Measurements from ENCODE around the gene TNS2. TPM values are rescaled to one million over a fixed set of nuclear protein-coding genes. Genes with fewer than 3 reads are reported as not detected.

Gene TNS2
- polyA plus RNA-seq, 1 of the 3 experiments (the other 2 are of a cell fraction): 50.0 TPM

- TF ChIP-seq ZBTB33 (IDR thresholded peaks at IDR 0.05; ENCODE audit: borderline replicate concordance, low read depth) (no peak), EP300 (IDR thresholded peaks at IDR 0.05; ENCODE audit: borderline replicate concordance in 1 of 2, low read depth in 1 of 2, low read length in 1 of 2) (no peak), TCF12 (IDR thresholded peaks at IDR 0.05) (no peak), USF1 (IDR thresholded peaks at IDR 0.05; ENCODE audit: borderline replicate concordance, low read depth) (no peak), POLR2AphosphoS5 (IDR thresholded peaks at IDR 0.05; ENCODE audit: low read depth, low read length) (no peak), NFIC (IDR thresholded peaks at IDR 0.05; ENCODE audit: borderline replicate concordance) (no peak), ELF1 (IDR thresholded peaks at IDR 0.05) (no peak), RFX5 (IDR thresholded peaks at IDR 0.05; ENCODE audit: low read length) (no peak)
- Histone ChIP-seq H3K79me2 (ENCODE audit: insufficient read depth) (no peaks in the 10 kb centered on the region), H3K27ac (ENCODE audit: low read depth in 2 of 2, low read length in 1 of 2) (peak overlapping the region in 1 of 2 experiments; percentile 66; a peak in 1 of 4 replicates), H3K4me1 (ENCODE audit: control insufficient read depth in 1 of 2, insufficient read depth in 2 of 2, low read depth in 1 of 2, low read length in 1 of 2) (peaks cover 17 to 22% of the 10 kb centered on the region in 2 experiments; a peak in 3 of 4 replicates), H3K4me3 (ENCODE audit: low read depth in 2 of 2, low read length in 1 of 2) (no peak overlapping the region), H3K27me3 (ENCODE audit: insufficient read depth) (no peaks in the 10 kb centered on the region), H4K20me1 (ENCODE audit: insufficient read depth) (no peaks in the 10 kb centered on the region), H3K9me3 (no peaks in the 10 kb centered on the region), H3F3A (replicated peaks; ENCODE audit: insufficient read depth) (peaks cover 36% of the 10 kb centered on the region), H3K9ac (no peak overlapping the region), H3K9me2 (no peaks in the 10 kb centered on the region), H3K36me3 (replicated peaks in 1 of 2; ENCODE audit: control insufficient read depth in 1 of 2, insufficient read depth in 2 of 2, low read length in 1 of 2) (peaks cover 16 to 38% of the 10 kb centered on the region in 2 experiments), H2AFZ (ENCODE audit: low read depth) (no peak overlapping the region), H3K4me2 (no peak overlapping the region)
- POLR2A ChIA-PET: interaction anchor here (1.0 kb wide), 1 partner anchor 16 kb away, joined by 3 read pairs; the partner anchor contains the start of gene SPRYD3
- DNase-seq: peak; percentile 6
- CTCF ChIA-PET: interaction anchor here (0.8 to 14.5 kb wide), 7 partner anchors 10 to 226 kb away, joined by 3 to 385 read pairs (median 96); partner anchors contain the start of genes IGFBP6, SOAT2, SPRYD3 and TNS2
- WGBS (ENCODE audit: low lambda C conversion rate): 93% methylated on average over 13 of the region's 14 CpGs
Measured at GRCh38 chr12:53062977-53063707, 13.3 kb downstream of the TNS2 start.

- H3K9me2 ChIP-seq: no peaks in the 10 kb centered on the region
- no peak overlapping the region for H3K4me3 ChIP-seq (ENCODE audit: low read depth in 2 of 2, low read length in 1 of 2)
- peak; percentile 24; the same call in 1 of the 2 replicates for TF ChIP-seq TCF12 (IDR thresholded peaks at IDR 0.05)
- TF ChIP-seq ELF1 (IDR thresholded peaks at IDR 0.05): no peak
- no peak overlapping the region for H3K4me2 ChIP-seq
- H3K4me1 ChIP-seq (ENCODE audit: control insufficient read depth in 1 of 2, insufficient read depth in 2 of 2, low read depth in 1 of 2, low read length in 1 of 2): peaks cover 17 to 22% of the 10 kb centered on the region in 2 experiments; a peak in 3 of 4 replicates
- peaks cover 16 to 38% of the 10 kb centered on the region in 2 experiments for H3K36me3 ChIP-seq (replicated peaks in 1 of 2; ENCODE audit: control insufficient read depth in 1 of 2, insufficient read depth in 2 of 2, low read length in 1 of 2)
- H3K9ac ChIP-seq: no peak overlapping the region
- H2AFZ ChIP-seq (ENCODE audit: low read depth): no peak overlapping the region
- H4K20me1 ChIP-seq (ENCODE audit: insufficient read depth): no peaks in the 10 kb centered on the region
- no peaks in the 10 kb centered on the region for H3K79me2 ChIP-seq (ENCODE audit: insufficient read depth)
- H3K27me3 ChIP-seq (ENCODE audit: insufficient read depth): no peaks in the 10 kb centered on the region
- ChIA-PET POLR2A (interaction anchor here (0.8 to 1.0 kb wide), 2 partner anchors 15 to 35 kb away, joined by 3 read pairs; partner anchors contain the start of gene SPRYD3), CTCF (interaction anchor here (0.8 to 14.5 kb wide), 8 partner anchors 9 to 150 kb away, joined by 3 to 385 read pairs (median 70); partner anchors contain the start of genes IGFBP6, SOAT2, SPRYD3 and TNS2)
- no peaks in the 10 kb centered on the region for H3K9me3 ChIP-seq
- no peak for DNase-seq
- 68% methylated on average over 10 of the region's 13 CpGs for WGBS (ENCODE audit: low lambda C conversion rate)
- H3K27ac ChIP-seq (ENCODE audit: low read depth in 2 of 2, low read length in 1 of 2): peak overlapping the region in 1 of 2 experiments; percentile 66; a peak in 2 of 4 replicates
- H3F3A ChIP-seq (replicated peaks; ENCODE audit: insufficient read depth): peaks cover 36% of the 10 kb centered on the region
Measured at GRCh38 chr12:53063708-53064612, 14.1 kb downstream of the TNS2 start.

Measured in SK-N-SH (cell line).